GM18873 (cell line): ENCODE results near the gene GXYLT1.
"Not testable (repeated sequence)": the region's sequence is repeated elsewhere in the genome, so short reads cannot be mapped to it uniquely, and the experiment has no call there.

Experiments used
- ATAC-seq: cut with Tn5 transposase; IDR thresholded peaks from one replicate; pipeline ENCODE4 v1.9.1; 2021; ENCODE audit warnings: mild to moderate bottlenecking, moderate library complexity, moderate number of reproducible peaks; ENCODE audit not compliant: unreplicated experiment, low FRiP score

Gene GXYLT1

DNA sequence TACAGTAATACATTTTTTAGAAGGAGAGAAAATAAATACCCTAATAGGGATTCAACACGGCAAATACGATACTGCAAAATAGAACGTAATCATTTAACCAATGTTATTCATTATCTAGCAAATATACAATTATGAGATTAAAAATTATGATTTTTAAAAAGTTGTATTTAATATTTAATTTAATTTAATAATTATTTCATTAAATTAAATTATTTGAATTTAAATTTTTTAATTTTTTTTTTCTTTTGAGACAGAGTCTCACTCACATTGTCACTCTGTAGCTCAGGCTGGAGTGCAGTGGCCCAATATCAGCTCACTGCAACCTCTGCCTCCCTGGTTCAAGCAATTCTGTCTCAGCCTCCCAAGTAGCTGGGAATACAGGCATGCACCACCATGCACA is 42.0 kb downstream of the GXYLT1 start:
- no peak for ATAC-seq

- no peak for ATAC-seq
These were observed 45.2 kb downstream of the GXYLT1 start for GRCh38 chr12:42099433-42099832.

- ATAC-seq: peak; percentile 88
These were observed 46.7 kb downstream of the GXYLT1 start for GRCh38 chr12:42097971-42098370.

DNA sequence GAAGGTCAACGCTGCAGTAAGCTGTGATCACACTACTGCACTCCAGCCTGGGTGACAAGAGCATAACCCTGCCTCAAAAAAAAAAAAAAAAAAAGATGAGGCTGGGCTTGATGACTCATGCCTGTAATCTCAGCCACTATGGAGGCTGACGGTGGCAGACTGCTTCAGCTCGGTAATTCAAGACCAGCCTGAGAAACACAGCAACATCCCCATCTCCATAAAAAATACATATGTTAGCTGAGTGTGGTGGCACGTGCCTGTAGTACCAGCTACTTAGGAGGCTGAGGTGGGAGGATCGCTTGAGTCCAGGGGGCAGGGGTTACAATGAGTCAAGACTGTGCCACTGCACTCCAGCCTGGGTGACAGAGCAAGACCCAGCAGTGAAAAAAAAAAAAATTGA is 50.4 kb downstream of the GXYLT1 start:
- ATAC-seq: no peak

GRCh38 chr12:42091769-42092168 is 52.9 kb downstream of the GXYLT1 start:
- ATAC-seq: no peak

DNA sequence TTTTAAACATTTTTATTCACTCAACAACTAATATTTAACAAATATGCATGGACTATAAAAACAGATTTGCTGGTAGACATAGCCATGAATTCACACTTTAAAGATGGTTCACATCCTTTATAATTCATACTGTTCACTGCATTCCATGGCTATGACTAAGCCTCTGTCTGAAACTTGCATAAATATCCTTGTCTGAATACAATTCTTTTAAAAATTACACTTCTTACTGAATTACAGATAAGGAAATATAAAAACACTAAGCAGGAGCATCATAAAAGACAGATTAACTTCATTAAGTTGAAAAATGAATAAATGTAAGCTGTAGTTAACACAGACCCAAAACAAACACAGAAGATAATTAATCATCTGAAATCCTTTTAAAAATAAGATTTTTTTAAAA is 53.8 kb downstream of the GXYLT1 start:
- ATAC-seq: no peak

DNA sequence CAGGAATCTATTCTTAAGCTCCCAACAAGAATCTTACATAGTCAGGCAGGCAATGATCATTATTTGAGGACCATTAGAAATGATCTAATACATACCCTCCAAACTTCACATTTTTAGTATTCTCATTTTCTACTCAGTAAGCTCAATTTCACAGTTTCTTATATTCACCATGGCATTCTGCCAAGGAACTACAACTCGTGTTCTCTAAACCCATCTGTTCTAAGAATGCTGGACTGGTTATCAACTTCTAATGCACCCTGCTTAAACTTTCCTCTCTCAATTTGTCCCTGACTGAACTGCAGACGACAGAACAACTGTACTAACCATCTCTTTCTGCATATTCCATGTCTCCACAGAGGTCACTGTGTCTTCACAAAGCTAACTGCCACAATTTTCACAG is 58.6 kb downstream of the GXYLT1 start:
- ATAC-seq: no peak

GRCh38 chr12:42085594-42085993 is 59.1 kb downstream of the GXYLT1 start:
- no peak for ATAC-seq

DNA sequence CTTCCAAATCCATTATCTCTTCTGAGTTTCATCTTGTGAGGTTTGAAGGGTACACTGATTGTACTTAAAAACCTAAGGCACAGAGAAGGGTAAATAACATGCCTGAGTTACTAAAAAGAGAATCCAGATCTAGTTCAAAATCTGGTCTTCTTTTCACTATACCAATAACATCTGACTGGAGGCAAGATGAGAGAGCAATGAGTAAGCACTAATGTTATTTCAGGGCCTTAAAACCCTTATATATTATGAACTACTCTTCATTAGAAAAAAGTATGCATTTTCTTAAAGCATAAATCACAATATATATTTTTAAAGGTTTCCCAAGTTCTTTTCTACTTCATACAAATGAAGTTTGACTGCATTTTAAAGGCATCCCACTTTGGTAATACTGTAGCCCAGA is 60.2 kb downstream of the GXYLT1 start:
- ATAC-seq: no peak

- no peak for ATAC-seq
These were observed 67.7 kb downstream of the GXYLT1 start for GRCh38 chr12:42076976-42077375.

GRCh38 chr12:42070036-42070435 is 74.6 kb downstream of the GXYLT1 start:
- ATAC-seq: no peak

DNA sequence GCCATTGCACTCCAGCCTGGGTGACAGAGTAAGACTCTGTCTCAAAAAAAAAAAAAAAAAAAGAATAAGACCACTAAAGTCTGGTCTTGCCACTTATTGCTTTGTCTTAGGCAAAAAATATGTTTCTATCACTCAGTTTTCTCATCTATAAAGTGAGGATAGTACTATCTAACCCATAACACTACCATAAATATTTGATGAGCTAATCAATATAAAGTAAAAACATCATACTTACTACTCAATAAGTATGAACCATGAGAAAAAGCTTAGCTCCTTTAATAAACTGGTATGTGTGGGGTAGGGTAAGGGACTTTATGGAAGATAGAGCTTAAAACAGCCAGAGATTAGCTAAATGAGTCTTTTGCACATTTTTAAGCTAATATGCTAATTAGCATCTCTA is 85.5 kb downstream of the GXYLT1 start:
- ATAC-seq: no peak

DNA sequence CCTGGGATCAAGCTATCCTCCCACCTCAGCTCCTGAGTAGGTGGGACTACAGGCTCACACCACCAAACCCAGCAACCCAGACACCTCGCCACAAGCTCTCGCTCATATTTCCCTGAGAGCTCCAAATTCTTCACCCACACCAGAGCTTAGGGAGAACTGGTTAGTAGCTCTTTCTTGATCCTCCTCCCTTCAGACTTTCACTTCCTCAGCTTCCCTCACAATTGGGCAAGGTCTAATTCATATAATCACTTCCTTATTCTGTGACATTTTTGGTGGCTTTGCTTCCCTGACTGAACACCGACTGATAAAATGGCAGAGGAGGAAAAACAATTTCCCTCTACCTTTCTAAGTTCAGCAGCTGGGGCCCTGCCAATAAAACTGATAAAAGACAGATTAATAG is 88.5 kb downstream of the GXYLT1 start:
- ATAC-seq: no peak

GRCh38 chr12:42053456-42053855 is 91.2 kb downstream of the GXYLT1 start:
- ATAC-seq: no peak

GRCh38 chr12:42048980-42049379 is 95.7 kb downstream of the GXYLT1 start:
- ATAC-seq: not testable (repeated sequence)

DNA sequence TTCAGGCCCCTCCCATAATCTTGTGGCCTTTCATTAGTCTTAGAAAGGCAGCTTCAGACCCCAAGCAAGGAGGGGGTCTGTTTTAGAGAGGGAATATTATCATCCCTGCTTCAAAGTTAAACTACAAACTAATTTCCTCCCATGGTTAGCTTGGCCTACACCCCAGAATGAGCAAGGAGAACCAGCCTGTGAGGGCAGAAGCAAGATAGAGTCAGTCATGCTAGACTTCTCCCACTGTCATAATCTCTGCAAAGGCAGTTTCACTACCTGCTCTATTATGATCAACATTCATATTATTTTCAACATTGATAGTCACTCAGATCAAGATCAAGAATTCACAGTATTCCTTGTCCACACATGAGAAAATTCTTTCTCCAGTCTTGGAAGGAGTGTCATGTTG is 105.1 kb downstream of the GXYLT1 start:
- ATAC-seq: no peak

- no peak for ATAC-seq
These were observed 105.5 kb downstream of the GXYLT1 start for GRCh38 chr12:42039176-42039575.

- ATAC-seq: no peak
These were observed 112.7 kb downstream of the GXYLT1 start for GRCh38 chr12:42031847-42032564.
